Cerebellar nuclear complex (tissue), 1 donor: ENCODE data around the gene RAD51B.

Source experiments
- DNase-seq, 2 experiments: peaks; one replicate each; lab custom pipeline; 2025; lab: John Stamatoyannopoulos, UW

Gene RAD51B

DNA sequence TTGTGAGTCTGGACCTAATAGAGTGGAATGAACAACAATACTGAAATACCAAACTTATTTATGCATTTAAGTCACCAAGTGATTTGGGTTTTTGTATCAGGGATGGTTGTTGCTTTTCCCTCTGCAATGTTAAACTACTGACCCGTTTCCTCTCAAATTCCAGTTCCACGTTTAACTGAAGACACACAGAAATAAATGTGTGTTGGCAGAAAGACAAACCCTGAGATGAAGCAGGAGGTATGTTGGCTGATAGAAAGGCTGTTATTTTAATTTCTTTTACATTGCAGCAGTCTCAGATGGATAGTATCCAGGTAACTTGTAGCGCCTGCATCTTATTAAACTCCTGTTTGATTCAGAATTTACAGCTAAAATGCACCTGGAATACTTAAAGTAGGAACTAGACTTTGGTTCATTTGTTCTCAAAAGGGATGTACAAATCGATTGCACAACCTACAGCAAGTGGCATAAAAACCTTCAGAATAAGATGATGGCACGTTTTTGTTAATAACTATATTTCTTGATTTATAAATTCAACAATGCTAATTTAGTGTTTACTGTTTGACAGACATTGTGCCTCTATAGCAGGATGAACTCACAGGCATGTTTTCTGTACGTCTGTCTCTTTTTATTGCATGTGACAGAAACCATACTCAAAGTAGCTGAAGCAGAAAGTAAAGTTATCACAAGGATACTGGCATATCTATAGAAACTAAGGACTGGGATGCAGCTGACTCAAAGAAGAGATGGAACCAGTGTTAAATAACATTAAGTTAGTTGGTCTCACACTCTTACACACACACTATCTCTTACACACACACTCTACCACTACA, 567.6 kb downstream of the RAD51B start:
- DNase-seq = no peak

DNA sequence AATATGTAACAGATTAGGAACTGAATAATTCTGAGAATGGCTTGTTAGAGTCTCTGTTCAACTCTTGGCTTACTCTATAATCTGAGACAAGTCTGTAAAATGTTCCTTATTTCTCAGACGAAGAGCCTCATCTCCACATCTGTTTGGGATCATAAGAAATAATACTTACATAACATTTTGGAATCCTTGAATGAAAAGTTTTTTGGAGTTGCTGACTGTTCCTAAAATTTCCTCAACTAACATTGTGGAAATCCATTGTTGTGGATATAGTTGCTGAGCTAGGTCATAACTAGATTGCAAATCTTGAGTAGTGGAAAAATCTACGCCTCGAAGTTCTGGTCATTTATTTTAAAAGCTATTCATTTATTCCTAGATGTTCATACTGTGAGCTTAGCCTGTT, 570.4 kb downstream of the RAD51B start:
- DNase-seq = no peak

DNA sequence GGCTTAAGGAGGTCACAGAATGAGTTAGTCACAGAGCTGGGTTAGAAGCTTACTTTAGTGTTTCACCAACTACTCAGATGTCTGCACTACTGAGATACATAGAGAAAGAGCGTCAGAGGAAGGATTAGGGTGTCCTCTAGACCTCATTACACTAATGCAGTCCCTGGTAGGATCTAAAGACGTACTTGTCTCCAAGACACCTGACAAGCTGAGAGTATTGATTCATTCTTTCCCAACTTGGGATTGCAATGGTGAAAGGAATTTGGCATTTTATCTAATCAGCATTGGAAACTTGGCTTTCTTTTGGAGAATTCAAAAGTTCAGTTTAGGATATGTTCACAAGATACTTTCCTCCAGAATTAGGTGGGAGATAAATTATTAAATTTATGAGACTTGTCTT, 571.2 kb downstream of the RAD51B start:
- no peak for DNase-seq

DNA sequence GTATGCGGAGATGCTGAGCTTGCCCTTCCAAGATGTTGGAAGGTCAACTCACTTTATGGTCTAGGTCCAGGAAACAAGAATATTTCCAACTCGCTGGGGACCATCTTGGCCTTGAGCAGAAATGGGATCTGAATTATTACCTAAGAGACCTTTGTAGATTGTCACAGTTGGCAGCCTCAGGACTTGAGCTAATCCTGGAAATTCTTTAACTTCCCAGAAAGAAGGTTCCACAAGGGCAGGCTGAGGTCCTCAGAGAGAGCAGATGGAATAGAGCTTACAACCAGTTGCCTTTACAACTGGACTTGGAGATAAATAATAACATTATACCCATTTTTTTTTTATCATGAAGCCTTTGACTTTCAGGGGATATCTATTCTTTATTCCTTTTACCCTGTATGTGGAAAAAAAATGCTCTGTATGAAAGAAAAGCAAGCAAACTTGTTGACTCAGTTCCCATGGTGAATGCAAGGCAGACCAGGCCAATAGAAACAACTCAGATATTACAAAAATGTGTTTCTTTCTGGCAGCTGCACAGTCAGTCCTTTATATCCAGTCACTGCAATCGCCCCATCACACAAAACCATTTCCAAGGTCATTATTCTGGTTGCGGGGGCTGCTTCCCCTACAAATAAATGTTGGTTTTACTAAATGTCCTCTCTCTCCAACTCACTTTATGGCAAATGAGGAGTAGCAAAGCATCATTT, 571.9 kb downstream of the RAD51B start:
- no peak for DNase-seq

DNA sequence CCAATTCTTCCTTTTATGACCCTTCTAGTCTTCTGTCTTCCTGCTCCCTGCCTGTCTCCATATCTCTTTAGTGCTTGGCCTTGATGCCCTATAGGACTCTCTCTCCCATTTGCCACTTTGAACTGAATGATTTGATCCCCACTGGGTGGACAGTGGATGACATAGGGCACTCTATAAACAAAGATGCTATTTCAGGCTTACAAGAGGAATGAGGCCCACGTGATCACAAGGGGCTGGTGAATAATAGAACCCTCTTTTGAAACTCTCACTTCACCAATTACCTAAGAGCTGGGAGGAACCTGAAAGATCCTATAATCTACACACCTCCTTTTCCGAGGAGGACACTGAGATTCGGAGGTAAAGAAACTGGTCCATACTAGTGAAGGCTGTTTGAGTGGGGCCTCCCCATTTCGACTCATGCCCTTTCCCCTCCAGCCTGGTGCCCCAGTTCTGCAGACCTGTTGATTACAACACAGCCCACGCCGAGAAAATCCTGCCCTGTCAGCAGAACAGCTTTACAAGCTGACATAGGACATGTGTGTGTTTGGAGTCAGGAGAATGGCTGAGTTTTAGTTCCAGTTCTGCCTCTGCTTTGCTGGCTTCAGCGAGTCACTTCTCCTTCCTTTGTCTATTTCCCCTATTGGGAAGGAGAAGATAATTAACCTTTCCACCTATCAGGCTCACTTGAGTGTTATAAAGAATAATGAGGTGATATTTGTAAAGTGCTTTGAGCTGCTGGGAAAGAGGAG, 573.0 kb downstream of the RAD51B start:
- no peak for DNase-seq

DNA sequence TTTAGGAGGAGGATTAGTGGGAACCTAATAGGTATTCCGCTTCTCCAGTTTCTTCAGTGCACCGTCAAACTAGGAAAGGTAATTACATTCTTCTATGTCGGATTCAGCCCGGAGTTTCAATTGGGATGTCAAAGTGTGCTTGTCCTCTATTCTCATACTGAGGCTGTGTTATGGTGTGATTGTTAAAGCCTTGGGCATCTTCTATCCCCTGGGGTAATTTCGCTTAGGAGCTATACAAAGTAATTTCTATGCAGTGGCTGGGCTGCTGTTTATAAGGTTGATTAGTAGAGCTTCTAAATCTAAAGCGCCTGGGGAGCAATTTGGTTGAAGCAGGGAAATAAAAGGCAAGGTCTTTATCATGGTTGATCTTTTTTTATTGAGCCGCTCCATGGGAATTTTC, 573.7 kb downstream of the RAD51B start:
- no peak for DNase-seq

DNA sequence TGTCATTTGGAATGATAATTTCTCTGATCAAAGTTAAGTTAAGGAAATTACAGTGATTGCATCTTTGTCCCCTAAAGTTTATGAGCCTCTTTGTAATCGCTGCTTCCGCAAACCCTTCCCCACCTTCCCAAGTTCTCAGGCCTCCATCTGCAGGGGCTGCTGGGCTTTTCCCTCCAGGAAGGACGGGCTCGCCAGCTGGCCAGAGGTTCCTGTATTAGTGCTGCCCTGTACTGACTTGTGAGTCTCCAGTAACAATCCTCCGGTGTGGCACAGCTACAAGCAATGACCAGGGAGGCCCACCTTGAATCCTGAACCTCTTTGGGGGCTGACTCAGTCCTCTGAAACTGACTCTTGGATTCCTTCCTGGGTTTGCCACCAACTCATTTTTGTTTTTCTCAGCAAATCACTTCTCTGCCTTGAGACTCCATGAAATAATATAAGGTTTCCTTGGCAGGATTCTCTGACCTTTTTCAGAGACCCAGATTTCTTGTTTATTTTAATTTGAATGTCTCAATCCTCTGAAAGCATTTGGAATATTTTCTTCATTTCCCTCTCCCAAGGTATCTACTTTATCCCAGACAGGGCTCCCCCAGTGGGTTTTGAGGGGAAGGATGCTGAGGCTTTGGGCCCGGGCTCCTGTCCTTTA, 574.7 kb downstream of the RAD51B start:
- DNase-seq = no peak

DNA sequence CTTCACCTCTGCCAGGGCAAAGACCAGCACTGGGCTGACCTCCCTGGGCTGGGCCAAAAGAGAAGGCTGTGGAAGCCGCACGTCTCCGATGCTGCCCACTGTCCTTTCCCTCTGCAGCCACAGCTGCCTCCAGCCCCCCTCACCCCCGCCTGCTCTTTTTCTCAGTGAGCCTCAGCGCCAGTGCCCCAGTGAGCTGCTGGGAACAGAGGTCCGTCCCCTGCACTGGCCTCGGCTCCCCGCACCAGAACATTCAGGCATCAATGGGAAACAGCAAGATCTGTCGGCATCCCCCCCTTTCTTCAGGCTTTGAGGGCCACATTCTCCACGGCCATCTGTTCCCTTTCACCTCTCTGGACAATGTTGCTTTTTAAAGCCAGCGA, 575.2 kb downstream of the RAD51B start:
- no peak for DNase-seq

DNA sequence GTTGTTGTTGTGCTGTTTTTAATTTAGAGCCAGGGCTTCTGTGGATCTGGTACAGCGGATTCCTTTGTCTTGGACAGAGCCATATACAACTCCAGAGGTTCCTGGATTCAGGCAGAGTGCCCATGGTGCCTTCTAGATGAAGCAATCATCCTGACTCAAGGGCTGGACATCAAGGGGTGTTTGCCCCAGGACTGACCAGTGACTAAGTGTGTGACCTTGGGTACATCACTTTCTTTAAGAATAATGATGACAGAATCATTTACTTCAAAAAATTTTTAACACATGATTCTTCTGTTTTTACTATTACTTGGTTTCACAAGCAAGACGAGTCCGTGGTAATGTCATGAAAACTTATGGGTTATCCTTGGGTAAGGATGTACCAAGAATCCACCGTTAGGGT, 576.0 kb downstream of the RAD51B start:
- DNase-seq = no peak

DNA sequence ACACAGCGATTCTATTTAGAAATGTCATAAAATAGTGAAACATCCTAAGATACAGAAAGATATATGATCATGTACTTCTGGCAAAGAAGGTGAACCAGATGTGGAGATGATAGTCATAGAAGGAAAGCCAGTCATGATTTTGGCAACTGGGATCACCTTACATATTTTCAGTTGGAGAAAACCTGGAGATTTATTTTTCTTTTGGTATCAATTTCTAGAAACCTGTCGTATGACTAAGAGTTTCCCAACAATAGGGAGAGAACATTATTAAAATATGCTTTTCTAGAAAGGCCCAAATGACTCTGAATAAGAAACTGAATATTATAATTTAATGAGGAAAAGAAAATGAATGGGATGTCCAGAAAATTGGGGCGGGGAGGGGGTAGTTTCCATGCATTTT, 576.9 kb downstream of the RAD51B start:
- DNase-seq = no peak

DNA sequence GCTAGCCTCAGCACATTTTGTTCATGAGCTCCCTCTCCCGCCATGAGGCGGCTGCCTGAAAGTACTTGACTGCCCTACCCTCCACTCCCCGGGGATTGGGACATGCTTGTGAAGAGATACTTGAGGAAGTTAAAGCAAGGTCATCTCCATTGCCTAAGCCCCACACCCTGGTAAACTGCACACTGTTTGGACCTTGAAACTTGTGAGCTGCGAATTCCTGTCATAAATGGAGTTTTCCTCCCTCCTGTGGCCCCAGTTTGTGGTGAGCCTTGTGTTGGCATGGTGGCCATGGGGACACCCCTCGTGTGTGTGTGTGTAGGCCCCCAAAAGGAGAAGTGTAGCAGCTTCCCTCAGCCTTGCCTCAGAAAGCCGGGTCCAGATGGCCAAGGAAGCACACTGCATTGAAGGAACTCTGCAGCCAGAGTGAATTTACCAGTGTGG, 577.8 kb downstream of the RAD51B start:
- no peak for DNase-seq

DNA sequence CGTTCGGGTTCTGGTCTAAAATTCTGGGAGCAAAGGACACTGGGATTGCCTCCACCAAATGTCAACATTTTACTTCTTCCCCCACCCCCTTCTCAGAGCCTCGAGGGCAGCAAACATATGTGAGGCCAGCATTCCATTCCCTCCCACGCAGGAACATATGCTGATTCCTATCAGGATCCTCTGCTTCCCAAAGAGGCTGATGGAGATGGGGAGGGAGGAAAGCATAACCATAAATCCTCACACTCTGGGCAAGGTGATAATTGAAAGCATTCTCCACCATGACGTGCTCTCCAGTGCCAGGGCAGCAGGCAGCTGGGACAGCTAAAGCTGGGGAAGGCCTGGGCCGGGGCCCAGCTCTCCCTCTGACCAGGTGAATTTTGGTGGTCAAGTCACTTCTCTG, 578.2 kb downstream of the RAD51B start:
- DNase-seq = no peak

DNA sequence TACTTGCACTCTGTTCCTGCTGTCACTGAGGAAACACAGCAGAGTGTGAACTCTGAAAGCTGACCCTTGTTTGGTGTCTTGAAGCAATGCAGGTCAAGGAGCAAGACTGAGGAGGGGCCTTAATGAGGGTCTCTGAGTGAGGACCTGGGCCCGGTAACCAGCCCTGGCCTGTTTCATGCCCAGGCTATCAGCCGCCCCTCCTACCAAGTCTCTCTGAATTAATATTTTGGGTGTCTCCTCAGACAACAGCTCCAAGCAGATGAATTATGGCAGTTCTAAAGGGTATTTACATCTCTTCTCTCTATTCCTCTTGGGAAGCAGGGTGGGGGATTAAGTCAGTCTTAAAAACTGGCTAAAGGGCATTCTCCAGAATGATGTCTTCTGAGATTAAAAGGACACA, 578.8 kb downstream of the RAD51B start:
- DNase-seq = no peak

DNA sequence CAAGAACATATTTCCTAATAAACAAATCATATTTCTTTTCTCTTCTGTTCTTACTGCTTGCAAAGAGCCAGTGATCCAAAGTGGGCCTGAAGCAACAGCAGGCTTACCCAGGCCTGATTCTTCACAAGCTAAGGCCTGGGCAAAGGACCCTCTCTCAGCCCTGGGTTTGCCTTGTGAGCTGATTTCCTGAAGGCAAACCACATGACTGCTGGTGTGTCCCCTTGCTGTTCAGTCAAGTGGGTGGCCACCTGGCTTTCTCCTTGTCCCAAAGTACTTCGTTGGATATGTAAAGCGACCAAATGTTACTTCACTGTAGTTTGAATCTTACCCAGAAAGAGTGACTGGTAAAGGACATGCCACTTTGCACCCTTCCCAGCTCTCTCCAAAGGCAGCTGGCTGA, 580.4 kb downstream of the RAD51B start:
- DNase-seq = no peak

DNA sequence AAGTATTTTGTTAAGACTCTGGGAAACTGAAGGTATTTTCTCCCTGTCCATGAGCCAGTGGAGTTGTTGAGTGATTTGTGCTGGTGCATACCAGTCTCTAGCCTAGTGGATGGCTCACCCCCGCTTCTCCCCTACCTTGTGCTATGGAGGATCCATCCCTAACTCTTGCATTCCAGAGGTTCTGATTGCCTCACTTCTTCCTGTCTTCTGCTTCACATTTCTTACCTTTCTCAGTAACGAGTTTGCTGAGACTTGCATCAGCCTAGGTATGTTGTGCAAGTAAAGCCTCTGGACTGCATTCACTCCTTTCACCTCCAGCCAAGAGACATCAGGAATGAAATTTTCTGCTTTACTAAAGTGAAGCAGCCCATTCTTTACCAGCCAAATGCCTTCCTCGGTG, 581.7 kb downstream of the RAD51B start:
- no peak for DNase-seq

DNA sequence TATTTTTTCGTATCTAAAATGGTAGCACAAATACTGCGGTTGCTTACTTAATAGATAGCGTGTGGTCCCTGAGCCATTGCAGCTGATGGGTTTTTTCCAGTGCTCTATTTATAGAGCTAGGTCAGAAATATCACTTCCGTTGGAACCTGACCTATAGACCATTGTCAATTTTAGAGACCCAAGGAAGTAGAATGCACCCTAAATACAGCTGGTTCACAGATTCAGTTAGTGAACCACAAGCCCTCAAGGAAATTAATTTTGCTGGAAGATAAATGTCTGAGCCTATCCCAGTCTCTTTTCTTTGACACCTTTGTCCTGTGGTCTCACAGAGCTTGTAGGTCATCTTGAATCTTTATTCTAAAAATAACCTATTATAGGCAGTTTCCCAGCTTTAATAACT, 582.3 kb downstream of the RAD51B start:
- DNase-seq = no peak

DNA sequence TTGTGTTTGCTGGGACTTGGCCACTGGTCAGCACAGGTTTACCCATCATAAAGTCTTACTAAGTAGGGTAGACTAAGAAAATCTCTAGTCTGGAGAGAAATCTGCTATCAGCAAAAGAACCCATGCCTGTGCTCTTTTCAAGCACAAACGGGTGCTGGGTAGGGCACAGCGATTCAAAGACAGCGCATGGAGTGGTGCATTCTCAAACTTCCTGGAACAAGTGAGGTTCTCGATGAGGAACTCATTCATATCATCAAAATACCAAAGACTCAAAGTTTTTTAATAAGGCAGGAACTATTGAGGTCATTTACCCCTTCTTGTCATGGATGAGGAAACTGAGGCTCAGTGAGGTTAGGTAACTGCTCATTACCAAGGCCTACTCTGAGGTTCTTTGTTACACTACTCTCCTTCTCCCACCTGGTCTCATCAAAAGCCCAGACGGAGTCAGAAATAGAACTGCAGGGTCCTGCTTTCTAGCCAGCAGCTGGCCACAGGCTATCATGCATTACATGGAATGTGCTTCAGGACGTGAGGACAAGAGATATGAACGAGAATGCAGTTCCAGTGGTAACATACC, 583.0 kb downstream of the RAD51B start:
- no peak for DNase-seq

DNA sequence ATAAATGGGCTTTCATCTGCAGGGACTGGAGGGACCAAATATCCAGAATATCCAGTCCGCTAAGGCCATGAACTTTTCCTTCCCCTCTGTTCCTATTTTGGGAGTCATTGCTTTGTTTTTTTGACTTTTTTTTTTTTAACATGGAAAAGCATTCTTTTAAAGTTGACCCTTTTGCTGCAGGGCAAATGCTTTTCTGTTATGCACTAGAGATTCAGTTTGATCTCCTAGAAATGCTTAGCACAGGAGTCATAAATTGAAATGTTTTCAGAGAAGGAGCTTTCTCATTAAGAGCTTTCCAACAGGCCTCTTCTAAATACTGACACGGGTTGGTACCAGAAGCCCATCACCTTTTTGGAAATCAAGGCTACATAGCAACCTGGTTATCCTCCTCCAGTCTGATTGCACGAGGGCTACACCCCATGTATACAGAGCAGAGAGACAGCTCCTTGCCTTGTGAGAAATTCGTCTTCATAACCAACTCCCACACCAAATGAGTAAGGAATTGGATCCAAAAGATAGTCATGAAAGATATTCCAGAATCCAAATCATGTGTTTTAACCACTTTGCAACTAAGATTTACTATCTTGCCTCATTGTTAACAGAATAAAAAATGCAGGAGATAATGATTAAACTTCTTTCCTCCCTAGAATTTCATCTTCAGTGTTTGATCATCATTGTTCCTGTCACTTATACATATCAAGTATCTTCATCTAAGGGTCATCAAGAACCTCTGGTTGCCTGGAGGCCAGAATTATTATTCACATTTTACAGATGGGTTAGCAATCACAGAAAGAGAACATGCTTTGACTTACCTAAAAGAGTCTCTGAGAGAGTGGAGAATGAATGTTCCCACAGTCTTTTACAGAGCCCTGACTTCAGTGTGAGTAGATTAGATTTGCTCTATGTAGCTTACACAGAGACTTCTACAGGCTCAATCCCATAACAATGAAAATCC, 583.9 kb downstream of the RAD51B start:
- no peak for DNase-seq

DNA sequence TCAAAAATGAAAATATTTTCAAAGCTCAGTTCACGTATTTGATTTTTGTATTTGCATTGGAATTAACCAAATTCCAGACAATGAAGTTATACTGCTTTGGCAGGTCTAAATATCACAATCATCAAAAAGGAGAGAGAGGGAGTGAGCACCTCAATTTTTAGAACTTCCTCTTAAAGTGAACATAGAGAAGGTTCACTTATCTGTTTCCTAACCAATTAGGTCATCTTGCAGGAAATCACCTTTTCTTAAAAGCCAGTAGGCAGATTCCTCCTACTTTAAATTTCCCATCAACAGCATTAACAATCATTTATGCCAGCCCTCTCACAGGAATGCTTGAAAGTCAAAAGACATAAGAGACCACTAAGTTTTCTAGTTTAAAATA, 584.6 kb downstream of the RAD51B start:
- no peak for DNase-seq

DNA sequence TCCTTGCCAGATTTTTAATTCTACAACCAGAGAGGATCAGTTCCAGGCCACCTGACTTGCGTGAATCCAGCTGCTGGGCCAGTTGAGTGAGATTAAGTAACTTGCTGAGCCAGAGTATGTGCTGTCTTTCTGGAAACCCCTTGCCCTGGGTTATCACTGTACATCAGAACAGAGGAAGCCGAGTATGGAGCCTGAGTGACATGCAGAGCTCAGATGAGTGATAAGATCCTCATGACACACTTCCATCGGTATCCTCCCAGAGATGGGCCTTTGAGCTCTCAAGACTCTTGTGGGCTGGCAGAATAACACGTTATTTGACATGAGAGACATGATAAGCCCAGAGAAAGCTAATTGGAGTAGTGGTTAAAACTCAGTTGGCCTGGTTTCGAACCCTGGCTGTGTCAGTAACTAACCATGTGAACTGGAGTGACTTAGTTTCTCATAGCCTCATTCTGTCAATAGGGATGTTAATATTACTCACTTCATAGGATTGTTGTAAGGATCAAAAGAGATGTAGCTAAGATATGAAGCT, 585.1 kb downstream of the RAD51B start:
- DNase-seq = no peak

DNA sequence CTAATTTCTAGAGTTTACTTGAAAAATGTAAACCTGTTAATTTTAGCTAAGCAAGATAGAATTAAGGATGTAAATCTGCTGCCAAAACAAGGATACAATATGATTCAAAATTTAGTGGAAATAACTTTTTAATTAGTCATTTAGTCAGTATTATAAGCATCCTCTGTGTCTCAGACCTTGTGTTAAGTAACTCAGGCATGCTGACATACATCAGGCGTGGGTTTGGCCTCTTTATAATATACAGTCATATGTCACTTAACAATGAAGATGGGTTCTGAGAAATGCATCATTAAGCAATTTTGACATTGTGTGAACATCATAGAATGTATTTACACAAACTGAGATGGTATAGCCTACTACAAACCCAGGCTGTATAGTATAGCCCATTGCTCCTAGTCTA, 586.4 kb downstream of the RAD51B start:
- no peak for DNase-seq
